Kidney glomerular epithelial cell (primary cell): ENCODE results near the gene C12orf50.
"Not testable (repeated sequence)": the region's sequence is repeated elsewhere in the genome, so short reads cannot be mapped to it uniquely, and the experiment has no call there.

Source experiments
- DNase-seq: peaks from one replicate; lab custom pipeline; 2025; lab: John Stamatoyannopoulos, UW

Gene C12orf50

DNA sequence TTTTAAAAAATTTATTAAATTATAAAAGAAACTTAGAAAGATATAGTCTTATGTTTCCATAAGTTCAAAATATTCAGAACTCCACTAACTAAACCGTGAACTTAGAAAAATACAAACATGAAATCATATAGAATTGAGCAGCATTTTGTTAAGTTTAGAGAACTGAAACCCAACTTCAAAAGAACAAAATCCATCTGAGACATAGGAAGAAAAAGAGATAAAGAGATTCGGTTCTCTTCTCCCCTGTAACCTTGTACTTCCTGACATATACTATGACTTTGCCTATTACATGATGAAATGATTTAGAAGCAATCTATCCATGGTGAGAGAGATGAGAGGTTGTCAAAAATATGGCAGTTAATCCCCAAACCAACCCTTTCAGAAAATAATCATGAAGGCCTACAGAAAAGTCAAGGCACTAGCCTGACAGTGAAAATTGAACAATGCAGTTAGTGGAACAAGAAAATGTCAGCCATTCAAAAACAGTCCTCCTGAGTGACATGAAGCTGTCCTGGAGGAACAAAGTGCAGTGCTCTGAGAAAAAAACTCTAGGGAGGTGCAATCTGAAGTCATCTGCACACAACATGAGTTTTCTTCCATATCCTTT lies 44.0 kb downstream of the C12orf50 start:
- DNase-seq: no peak

DNA sequence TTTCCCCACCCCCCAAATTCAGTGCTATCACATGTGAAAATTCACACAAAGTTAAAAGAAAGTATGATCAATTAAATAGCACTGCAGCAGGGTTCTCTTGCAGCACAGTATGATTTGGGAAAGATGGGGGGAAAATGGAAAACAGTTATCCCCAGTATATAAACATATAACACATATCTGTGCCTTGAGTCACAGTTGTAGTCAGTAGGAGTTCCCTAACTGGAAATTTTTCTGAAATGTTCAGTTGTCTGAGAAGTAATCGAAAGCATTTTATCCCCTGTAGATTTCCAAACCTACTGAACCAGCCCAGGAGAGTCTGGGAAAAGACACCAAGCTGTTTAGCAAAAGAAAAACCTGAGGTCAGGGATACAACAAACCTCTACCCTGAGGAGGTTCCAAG lies 47.0 kb downstream of the C12orf50 start:
- peak; percentile 38 for DNase-seq

DNA sequence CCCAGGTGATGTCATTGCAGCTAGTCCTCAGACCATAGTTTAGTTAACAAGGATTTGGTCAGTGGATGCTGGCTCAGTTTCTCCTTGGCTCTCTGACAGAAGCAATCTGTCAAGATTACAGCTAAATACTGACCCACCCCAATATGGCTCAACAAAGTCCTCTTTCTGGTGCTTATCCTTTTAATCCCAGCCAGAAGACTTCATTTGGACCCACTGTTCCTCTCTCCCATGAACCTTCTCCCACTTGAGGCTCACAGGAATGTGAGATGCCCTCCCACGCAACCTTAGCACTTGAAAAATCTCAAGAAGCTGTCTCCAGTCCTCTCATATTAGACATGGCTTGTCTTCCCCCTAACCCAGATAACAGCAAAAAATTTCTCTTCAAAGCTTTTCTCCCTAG lies 47.7 kb downstream of the C12orf50 start:
- DNase-seq: no peak

DNA sequence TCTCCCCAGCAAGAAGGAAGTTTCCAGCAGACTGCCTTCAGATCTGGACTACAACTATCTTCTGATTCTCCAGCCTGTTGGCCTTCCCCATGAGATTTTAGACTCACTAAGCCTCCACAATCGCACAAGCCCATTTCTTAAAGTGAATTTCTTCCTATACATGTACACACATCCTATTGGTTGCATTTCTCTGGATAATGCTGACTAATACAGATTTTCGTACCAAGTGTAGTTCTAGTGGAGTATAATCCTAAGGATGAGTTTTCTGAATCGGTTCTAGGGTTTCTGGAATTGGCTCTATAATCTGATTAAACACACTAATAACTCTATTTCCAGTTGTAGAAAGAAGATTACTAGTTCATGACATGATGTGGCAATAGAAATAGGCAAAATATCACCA lies 53.3 kb downstream of the C12orf50 start:
- DNase-seq: no peak

DNA sequence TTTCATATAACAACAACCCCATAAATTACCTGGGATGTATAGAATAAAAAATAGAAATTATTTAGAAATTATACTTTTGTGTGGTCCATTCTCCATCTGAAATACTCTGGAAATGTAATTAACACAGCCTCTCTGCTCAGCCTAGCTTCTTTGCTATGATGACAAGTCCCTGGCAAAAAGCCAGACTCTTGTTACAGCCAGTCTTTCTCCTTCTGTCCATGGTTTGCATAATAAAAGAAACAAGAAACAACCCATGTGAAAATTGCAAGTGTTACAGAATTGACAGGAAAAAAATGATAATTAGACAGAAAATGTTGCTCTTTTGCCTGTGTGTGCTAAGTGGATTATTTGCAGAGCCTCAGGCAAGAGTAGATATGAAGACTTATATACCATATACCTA lies 61.3 kb downstream of the C12orf50 start:
- no peak for DNase-seq

DNA sequence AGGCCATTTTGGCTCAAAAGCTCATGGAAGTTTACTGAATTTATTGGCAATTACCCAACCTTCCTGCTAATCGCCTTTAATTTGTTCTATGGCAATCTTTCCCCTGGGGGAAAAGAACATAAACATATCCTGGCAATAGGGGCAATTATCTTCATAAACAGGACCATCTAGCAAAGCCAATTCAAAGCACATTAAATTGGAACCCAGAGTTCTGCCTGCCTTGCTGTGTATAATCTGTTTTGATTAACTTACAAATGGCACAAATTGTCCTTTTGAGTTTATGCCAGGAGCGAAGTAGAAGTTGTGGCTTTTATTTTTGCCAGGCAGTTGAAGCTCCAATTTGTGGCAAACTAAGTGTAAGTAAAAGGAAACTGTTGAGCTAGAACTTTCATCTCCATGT lies 68.6 kb downstream of the C12orf50 start:
- no peak for DNase-seq

DNA sequence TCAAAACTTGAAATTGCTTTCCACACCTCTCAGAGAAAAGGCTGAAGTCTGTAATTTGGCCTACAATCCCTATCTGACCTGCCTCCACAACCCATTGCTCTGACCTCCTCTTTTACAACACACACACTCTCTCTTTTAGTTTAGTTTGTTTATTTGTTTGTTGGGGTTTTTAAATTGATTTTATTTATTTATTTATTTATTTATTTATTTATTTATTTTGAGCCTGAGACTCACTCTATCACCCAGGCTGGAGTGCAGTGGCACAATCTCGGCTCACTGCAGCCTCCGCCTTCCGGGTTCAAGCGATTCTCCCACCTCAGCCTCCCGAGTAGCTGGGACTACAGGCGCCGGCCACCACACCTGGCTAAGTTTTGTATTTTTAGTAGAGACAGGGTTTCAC lies 75.2 kb downstream of the C12orf50 start:
- DNase-seq: not testable (repeated sequence)

DNA sequence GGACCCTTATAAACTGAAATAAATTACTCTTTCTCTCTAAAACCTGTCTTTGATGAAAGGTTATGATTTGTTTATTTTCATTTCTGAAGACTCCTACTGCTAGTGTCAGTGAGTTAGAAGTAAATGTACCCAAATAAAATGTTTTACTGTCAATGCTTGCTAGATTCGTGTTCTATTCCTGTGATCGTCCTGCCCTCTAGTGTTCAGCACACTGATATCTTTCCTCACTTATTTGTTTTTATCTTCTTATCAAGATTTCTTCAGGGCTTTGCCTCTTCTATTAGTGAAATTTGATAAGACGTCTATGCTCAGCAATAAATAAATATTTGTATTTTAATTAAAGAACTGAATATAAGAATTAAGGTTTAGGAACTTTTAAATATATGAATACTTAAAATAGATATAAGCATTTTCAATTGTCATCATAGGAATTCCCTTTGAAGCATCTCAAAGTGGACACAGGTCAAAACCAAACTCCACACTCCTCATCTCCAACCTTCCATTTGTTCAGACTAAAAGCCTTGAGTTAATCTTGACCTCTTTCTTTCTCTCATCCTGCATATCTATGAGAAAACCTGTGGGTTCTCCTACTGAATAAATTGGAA lies 75.8 kb downstream of the C12orf50 start:
- DNase-seq: peak; percentile 76

DNA sequence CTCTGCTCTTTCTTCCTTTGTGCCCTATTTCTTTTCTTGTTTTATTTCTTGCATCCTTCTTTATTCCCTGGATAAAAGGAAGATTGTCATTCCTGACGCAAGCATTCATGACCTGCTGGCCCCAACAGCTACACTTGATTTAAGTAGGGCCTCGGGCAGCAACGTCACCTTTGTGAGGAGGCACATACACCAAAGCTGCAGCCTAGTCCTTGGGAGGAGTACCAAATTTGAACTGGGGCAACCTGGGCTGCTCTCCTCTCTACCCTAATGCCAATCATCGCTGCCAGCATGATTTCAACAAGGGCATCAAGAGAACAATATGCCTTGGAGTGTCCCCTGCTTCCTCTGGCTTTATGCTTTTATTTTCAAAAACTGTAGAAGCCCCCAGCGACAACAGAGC lies 76.4 kb downstream of the C12orf50 start:
- no peak for DNase-seq

DNA sequence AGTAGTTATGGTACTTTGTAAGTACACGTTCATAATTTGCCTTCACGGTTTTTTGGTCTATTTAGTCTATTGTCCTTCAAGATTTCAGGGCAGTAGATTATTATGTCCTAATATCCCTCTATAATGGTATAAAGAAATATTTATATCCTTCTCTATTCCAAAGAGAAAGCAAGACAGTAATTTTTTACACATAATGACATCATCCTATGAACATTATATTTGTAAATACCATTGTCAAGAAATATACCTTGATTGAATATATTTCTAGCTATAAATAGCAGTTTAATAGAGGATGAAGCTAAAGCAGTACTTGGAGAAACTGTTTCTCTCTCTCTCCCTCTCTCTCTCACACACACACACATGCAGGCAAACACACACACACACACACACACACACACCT lies 77.0 kb downstream of the C12orf50 start:
- DNase-seq: no peak

DNA sequence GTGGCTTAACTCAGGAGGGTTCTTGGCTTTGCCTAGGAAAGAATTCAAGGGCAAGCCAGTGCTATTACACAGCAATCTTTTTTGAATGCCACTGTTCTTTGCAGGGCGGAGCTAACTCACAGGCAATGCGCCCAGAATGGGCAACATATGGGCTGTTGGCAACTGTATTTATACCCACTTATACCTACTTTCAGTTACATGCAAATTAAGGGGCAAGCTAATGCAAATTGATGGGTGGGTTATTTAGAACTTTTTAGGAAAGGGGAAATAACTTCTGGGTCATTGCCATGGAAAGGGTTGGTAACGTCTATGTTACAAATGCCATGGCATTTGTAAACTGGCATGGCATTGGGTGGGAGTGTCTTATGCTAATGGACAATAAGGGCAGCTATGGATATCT lies 85.4 kb downstream of the C12orf50 start:
- no peak for DNase-seq

DNA sequence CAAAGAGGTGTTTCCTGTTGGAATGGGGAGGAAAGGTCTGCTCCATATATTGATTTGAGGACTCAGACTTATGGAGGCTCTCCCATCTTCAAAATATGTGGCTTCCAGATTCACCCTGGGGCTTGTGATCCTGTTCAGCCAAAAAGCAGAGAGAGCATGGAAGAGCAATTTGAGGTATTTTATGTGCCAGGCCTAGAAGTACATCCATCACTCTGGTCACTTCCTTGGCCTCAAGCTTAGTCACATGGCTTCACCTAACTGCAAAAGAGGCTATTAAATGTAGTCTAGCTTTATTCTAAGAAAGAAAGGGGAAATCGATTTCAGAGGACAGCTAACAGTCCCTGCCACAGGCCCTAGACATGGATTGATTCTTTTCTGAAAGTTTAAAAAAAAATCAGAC lies 86.2 kb downstream of the C12orf50 start:
- no peak for DNase-seq

DNA sequence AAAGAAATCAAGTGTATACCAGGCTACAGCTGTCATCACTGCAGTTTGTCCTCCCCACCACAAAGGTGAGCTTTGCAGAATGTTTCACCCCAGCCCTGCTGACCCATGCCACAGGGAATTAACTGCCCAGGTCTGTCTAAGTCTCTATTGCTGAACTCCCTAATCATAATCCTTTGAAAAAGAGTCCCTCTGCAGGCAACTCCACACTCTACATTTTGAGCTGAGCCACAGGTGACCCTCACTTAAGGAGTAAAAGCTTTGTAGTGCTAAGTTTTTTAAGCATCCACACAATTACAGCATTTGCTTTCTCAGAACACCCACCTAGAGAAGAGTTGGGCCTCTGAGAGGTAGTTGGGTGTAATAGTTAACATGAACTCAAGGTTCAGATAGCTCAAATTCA lies 90.0 kb downstream of the C12orf50 start:
- no peak for DNase-seq

DNA sequence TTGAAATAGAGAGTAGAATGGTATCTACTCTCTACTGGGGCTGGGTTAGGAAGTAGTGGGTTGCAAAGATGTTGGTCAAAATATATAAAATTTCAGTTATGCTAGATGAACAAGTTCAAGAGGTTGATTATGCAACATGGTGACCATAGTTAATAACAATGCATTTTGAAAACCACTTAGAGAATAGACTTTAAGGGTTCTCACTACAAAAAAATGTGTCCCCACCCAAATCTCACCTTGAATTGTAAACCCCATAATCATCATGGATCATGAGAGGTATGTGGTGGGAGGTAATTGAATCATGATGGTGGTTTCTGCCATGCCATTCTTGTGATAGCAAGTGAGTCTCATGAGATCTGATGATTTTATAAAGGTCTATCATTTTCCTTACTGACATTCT lies 94.0 kb downstream of the C12orf50 start:
- DNase-seq: no peak

DNA sequence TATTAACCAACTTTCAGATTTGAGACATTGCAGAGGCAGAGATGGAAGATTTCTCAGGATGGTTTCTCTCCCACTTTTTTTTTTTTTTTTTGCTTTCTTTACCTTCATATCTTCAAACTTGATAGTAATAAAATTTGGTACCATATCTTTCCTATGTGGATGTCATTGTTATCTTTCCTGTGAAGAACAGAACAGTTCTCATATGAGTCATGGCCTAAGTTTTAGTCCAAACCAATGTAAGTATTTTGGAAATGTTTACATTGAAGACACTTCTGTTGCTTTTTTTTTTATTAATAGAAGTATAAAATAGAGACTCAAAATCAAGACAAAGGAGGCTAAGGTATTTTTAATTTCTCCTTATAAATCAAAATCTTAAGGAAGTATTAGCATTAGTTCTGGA lies 95.2 kb downstream of the C12orf50 start:
- no peak for DNase-seq

DNA sequence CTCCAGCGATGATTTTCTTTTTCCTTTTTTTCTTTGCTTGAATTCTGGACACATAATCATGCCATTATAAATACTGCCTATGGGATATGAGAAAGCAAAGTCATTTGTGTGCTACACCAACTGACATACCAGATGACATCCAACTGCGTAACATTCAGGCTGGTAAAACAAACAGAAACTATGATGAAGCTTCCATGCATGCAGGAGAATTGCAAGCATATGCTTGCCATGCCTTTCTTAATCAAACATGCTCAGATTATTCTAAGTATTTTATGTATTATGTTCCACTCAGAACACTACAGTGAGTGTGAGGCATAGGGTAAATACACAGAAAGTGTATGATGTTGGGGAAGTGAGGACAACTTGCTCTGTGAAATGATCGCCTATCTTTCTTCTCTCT lies 97.4 kb downstream of the C12orf50 start:
- DNase-seq: no peak

DNA sequence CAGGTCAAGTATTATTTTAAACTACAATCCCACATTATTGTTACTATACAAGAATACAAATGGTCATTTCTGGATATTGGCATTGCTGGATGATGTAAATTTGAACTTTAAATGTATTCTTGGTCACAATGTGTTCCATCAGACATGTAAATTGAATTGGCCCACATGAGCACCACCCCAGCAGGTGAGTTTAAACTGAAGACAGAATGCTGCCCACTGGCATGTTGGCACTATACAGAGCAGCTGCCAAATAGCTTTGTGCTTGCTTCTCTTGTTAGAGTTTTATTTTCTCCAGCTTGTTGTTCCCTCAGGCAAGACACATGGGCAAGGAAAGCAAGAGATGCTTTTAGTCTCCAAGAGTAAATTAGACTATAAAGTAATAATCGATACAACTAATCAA lies 98.6 kb downstream of the C12orf50 start:
- DNase-seq: no peak
